T1000 (cell line): ENCODE results near the gene NSG1.
"Not testable (repeated sequence)": the region's sequence is repeated elsewhere in the genome, so short reads cannot be mapped to it uniquely, and the experiment has no call there.

Experiments
- DNase-seq: peaks from one replicate; lab custom pipeline; 2025; ENCODE audit warnings: mixed read lengths; lab: John Stamatoyannopoulos, UW

The NSG1 gene

GRCh38 chr4:4416981-4417380 lies 30.1 kb downstream of the NSG1 start:
- DNase-seq = no peak

GRCh38 chr4:4417886-4418285 lies 31.0 kb downstream of the NSG1 start:
- DNase-seq = no peak

GRCh38 chr4:4418676-4419390 lies 31.9 kb downstream of the NSG1 start:
- no peak for DNase-seq

- DNase-seq = no peak
Observed at GRCh38 chr4:4419896-4420295, 33.0 kb downstream of the NSG1 start.

GRCh38 chr4:4420421-4420820 lies 33.5 kb downstream of the NSG1 start:
- no peak for DNase-seq

GRCh38 chr4:4421356-4421755 lies 34.5 kb downstream of the NSG1 start:
- DNase-seq = no peak

GRCh38 chr4:4422117-4422516 lies 35.2 kb downstream of the NSG1 start:
- not testable (repeated sequence) for DNase-seq

- no peak for DNase-seq
Observed at GRCh38 chr4:4422856-4423499, 36.1 kb downstream of the NSG1 start.

GRCh38 chr4:4423706-4424498 lies 37.0 kb downstream of the NSG1 start:
- no peak for DNase-seq

GRCh38 chr4:4424499-4425115 lies 37.7 kb downstream of the NSG1 start:
- DNase-seq = no peak

GRCh38 chr4:4425119-4425690 lies 38.3 kb downstream of the NSG1 start:
- DNase-seq = no peak

- no peak for DNase-seq
Observed at GRCh38 chr4:4425696-4426095, 38.8 kb downstream of the NSG1 start.

GRCh38 chr4:4426511-4427120 lies 39.7 kb downstream of the NSG1 start:
- no peak for DNase-seq

GRCh38 chr4:4427121-4427870 lies 40.4 kb downstream of the NSG1 start:
- no peak for DNase-seq

GRCh38 chr4:4427886-4428285 lies 41.0 kb downstream of the NSG1 start:
- no peak for DNase-seq

GRCh38 chr4:4428966-4429875 lies 42.3 kb downstream of the NSG1 start:
- DNase-seq = no peak

- peak; percentile 39 for DNase-seq
Observed at GRCh38 chr4:4430492-4431195, 43.7 kb downstream of the NSG1 start.

- no peak for DNase-seq
Observed at GRCh38 chr4:4432341-4433125, 45.6 kb downstream of the NSG1 start.
